IMR-90 (cell line): ENCODE data around the gene KCNK10.

Source experiments
- POLR2A ChIP-seq: IDR thresholded peaks from 2 replicates; pipeline ENCODE4 v1.6.1; 2012; ENCODE audit warnings: mild to moderate bottlenecking, low read depth, low read length
- RAD21 ChIP-seq: IDR thresholded peaks from 2 replicates; pipeline ENCODE4 v1.6.1; 2012; ENCODE audit warnings: low read length, improper control_type of control experiment
- RCOR1 ChIP-seq: IDR thresholded peaks from 2 replicates; pipeline ENCODE4 v1.6.1; 2012; ENCODE audit warnings: mild to moderate bottlenecking, low read length, improper control_type of control experiment; ENCODE audit not compliant: insufficient replicate concordance
- RFX5 ChIP-seq: IDR thresholded peaks from 2 replicates; pipeline ENCODE4 v1.8.0; 2012; ENCODE audit warnings: low read depth, mild to moderate bottlenecking, low read length, moderate library complexity
- SMC3 ChIP-seq: fragments of 150-350 bp; IDR thresholded peaks from 2 replicates; pipeline ENCODE4 v1.6.1; 2016; ENCODE audit warnings: low read depth, mild to moderate bottlenecking, antibody characterized with exemption, low read length, moderate library complexity
- TF ChIP-seq, protein P1 (sequence below): conservative IDR thresholded peaks from 2 replicates; pipeline ENCODE4 v1.5.1; 2012; ENCODE audit warnings: mild to moderate bottlenecking, low read depth, low read length, improper control_type of control experiment

DNA sequence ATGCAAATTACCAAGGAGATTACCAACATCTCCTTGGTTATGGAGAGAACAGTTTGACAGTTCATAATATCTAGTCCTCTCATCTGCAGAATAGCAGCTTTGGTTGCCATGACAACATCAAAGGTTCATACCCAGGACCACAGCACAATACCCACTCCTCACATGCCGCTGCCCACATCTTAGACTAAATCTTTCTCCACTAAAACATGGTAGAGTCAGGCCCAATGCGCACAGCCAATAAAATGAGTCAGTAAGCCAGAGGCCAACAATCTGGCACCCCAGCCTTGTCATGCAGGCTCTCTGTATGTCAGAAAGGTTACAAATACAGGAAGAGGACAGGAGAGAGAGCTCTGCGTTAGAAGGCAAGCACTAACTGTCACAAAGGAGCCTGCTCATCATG, 70.6 kb downstream of the KCNK10 start:
- TF ChIP-seq, protein P1, sequence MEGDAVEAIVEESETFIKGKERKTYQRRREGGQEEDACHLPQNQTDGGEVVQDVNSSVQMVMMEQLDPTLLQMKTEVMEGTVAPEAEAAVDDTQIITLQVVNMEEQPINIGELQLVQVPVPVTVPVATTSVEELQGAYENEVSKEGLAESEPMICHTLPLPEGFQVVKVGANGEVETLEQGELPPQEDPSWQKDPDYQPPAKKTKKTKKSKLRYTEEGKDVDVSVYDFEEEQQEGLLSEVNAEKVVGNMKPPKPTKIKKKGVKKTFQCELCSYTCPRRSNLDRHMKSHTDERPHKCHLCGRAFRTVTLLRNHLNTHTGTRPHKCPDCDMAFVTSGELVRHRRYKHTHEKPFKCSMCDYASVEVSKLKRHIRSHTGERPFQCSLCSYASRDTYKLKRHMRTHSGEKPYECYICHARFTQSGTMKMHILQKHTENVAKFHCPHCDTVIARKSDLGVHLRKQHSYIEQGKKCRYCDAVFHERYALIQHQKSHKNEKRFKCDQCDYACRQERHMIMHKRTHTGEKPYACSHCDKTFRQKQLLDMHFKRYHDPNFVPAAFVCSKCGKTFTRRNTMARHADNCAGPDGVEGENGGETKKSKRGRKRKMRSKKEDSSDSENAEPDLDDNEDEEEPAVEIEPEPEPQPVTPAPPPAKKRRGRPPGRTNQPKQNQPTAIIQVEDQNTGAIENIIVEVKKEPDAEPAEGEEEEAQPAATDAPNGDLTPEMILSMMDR = no peak
- no peak for TF ChIP-seq POLR2A
- TF ChIP-seq RAD21 = no peak
- no peak for TF ChIP-seq SMC3
- TF ChIP-seq RCOR1 = no peak
- TF ChIP-seq RFX5 = no peak
